Brain microvascular endothelial cell (primary cell): ENCODE measurements around the gene CA5A.

Source experiments
- DNase-seq: peaks from one replicate; pipeline ENCODE4 v3.0.0-alpha.2; 2020
- H3K27ac ChIP-seq: fragments of 250-450 bp; sonication (Bioruptor Pico); 2 replicates; pipeline ENCODE4 v1.5.1; 2020; ENCODE audit warnings: mild to moderate bottlenecking, moderate library complexity
- H3K27me3 ChIP-seq: fragments of 250-450 bp; sonication (Bioruptor Pico); replicated peaks from 2 replicates; pipeline ENCODE4 v1.5.1; 2020; ENCODE audit warnings: mild to moderate bottlenecking
- H3K36me3 ChIP-seq: fragments of 250-450 bp; sonication (Bioruptor Pico); replicated peaks from 2 replicates; pipeline ENCODE4 v1.5.1; 2020; ENCODE audit warnings: mild to moderate bottlenecking
- H3K4me3 ChIP-seq: 2 replicates; pipeline ENCODE4 v1.5.1; 2011; ENCODE audit warnings: low read depth, mild to moderate bottlenecking, control low read depth, low read length, moderate library complexity
- CTCF ChIP-seq: IDR thresholded peaks from 2 replicates; pipeline ENCODE4 v1.5.1; 2011; ENCODE audit warnings: low read depth, mild to moderate bottlenecking, moderate library complexity, low read length, control low read depth, inconsistent platforms; ENCODE audit errors: missing control alignments
- in situ Hi-C: cut with HindIII; loops from 2 replicates; pipeline ENCODE4 v1.10.0; 2017; ENCODE audit warnings: low sequenced_read_pairs, low pct_ligation_motif_present

CA5A gene

DNA sequence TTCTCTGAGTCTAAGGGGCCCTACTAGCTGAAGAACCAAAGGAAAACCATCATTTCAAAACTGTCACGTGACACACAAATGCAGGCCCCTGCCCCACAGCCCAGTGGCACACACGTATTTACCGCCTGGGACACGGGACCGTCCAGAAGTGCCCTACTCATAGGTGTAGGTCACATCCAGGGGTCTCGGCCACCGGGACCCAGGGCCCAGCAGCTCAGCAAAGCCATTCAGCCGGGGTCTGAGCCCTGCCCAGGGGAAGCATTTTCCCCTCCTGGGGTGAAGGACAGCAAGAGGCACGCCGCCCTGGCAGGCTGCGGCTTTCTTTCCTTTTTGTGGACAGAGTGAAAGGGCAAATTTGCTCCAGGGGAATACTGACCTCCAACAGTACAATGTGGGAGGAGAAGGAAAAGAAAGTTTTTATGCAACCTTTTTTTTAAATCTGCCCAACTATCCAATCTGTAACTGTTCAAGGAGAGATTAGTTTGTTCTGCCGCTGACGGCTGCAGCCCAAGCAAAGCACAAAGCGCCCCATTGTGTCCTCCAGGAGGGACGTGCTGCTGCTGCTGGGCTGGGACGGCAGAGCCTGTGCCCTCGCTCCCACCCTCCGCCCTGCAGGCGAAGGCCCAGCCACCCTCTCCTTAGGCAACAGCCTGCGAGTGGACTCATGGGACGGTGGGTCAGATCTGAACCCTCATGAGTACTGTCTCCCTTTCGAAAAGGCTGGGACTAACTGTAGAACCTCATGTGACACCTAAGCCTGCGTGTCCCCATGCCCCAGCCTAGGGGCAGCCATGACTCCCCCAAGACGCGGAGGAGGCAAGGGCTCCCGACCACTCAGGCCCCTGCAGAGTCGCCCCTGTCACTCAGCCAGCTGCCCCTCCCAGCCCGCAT is 88.3 kb downstream of the CA5A start:
- no peak for TF ChIP-seq CTCF
- in situ Hi-C loops = no loop called here
- peaks cover 80% of the 10 kb centered on the region for H3K36me3 ChIP-seq
- H3K27ac ChIP-seq = no peak overlapping the region
- H3K4me3 ChIP-seq = no peak overlapping the region
- DNase-seq = no peak
- no peaks in the 10 kb centered on the region for H3K27me3 ChIP-seq

GRCh38 chr16:87847467-87847784 is 88.9 kb downstream of the CA5A start:
- H3K27me3 ChIP-seq = no peaks in the 10 kb centered on the region
- H3K4me3 ChIP-seq = no peak overlapping the region
- peaks cover 80% of the 10 kb centered on the region for H3K36me3 ChIP-seq
- no peak for DNase-seq
- in situ Hi-C loops = no loop called here
- TF ChIP-seq CTCF = no peak
- H3K27ac ChIP-seq = no peak overlapping the region

DNA sequence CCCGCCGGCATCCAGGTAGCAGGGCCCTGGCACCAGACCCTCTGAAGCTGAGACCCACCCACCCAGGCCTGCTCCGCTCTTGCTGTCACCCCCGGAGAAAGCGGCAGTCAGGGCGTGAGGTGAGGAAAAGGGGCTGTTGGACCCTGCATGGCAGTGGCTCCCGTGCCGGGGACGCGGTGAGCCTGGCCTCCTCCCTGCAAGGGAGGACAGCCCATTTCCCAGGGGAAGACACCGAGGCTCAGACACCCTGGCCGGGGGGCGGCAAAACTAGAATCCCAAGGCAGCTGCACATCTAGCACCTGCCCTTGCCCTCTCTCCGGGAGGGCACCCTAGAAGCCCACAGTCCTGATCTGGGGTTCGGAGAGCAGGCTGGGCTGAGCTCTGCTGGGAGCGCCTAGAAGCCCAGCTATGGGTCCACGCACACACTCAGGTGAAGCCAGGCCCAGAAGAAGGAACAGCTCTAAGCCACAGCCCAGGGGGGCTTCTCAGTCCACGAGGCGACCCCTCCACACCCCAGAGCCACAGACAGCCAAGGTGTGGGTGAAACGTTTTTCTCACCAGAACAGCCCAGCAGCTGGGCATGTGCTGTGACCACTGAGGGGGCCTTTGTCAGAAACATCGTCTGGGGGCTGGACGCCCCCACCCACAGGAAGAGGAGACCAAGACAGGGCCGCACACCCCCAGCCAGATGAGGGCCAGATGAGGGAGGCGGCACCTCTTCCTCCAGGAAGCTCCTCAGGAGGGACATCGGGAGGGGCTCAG is 89.4 kb downstream of the CA5A start:
- Histone ChIP-seq H3K27me3 (no peaks in the 10 kb centered on the region), H3K36me3 (peaks cover 77% of the 10 kb centered on the region), H3K4me3 (no peak overlapping the region), H3K27ac (no peak overlapping the region)
- no peak for TF ChIP-seq CTCF
- no peak for DNase-seq
- in situ Hi-C loops = no loop called here

DNA sequence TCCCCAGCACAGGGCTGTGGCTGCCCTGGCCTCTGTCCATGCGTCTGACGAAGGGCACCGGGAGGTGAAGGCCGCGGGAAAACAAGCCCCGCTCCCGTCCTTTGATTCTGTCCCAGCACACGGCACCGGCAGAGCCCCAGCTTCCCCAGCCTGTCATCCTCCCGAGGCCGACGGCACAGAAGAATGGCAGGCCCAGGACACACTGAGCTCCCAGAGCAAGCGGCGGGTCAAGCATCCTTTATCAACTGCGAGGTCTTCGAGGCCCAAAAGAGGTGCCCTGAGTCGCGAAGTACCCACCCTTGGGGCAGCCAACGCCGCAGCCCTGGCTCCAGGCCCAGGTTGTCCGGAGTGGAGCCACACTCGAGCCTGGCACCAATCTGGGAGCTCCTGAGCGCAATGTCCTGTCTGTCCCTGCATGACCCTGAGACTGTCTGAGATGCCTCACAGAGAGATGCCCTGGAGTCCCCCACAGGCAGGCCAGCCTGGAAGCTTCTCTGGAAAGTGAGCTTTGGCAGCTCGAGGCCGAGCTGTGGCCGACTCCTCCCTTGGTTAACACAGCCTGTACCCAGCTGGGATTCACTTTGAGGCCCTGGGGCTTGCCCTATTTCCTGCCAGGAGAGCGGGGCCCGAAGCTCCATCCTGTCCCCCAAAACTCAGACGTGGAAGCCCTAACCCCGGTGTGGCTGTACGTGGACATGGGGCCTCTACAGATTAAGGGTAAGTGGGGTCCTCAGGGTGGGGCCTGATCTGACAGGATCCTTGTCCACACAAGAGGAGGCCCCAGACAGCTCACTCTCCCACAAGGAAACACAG is 90.3 kb downstream of the CA5A start:
- no peak for TF ChIP-seq CTCF
- H3K36me3 ChIP-seq = peaks cover 77% of the 10 kb centered on the region
- H3K27ac ChIP-seq = no peak overlapping the region
- no peak for DNase-seq
- H3K4me3 ChIP-seq = no peak overlapping the region
- H3K27me3 ChIP-seq = no peaks in the 10 kb centered on the region
- in situ Hi-C loops = no loop called here

GRCh38 chr16:87845213-87845612 is 91.1 kb downstream of the CA5A start:
- H3K27me3 ChIP-seq = no peaks in the 10 kb centered on the region
- in situ Hi-C loops = no loop called here
- no peak overlapping the region for H3K4me3 ChIP-seq
- no peak for DNase-seq
- TF ChIP-seq CTCF = no peak
- peaks cover 77% of the 10 kb centered on the region for H3K36me3 ChIP-seq
- no peak overlapping the region for H3K27ac ChIP-seq
